ENCODE measurements around the gene KCNQ2.

Gene KCNQ2

DNA sequence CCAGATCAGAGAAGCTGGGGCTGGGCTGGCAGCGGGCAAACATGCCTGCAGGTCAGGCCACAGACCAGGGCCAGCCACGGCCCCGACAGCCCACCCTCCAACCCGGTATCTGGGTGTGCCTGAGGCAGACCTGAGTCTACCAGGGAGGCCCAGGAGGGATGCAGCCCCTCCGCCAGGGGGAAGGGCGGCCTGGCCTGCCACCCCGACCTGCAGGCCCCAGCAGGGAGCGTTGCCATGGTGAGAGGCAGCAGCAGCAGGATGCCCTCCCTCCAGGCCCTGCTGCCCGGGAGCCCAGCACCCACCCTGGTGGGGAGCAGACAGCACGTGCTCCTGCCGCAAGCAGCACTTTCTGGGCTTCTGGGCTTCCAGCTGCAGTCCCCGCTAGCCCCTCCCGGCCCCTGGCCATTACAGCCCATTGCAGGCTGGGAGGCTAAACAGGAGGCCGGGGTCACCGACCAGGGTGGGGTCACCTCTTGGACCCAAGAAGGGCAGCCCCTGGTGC lies 30.3 kb upstream of the KCNQ2 start:
- no peaks in the 10 kb centered on the region for H3K4me1 ChIP-seq (ENCODE audit: insufficient read depth, low read length)
- H3K27ac ChIP-seq (ENCODE audit: low read length), result no peak overlapping the region
- no peak overlapping the region for H3K4me3 ChIP-seq (ENCODE audit: low read depth in 1 of 2, low read length in 2 of 2)
- no peaks in the 10 kb centered on the region for H3K36me3 ChIP-seq (ENCODE audit: insufficient read depth, low read length)
- H3K9me3 ChIP-seq (ENCODE audit: insufficient read depth, low read length, severe bottlenecking), result peaks cover 3% of the 10 kb centered on the region
- ATAC-seq (ENCODE audit: insufficient read depth, low read depth) (no peak; the same call in 2 of the 3 replicates), DNase-seq (no peak)
- H4K20me1 ChIP-seq (ENCODE audit: insufficient read depth, low read length), result peaks cover 5% of the 10 kb centered on the region; the same call in 1 of the 2 replicates
- no peak overlapping the region for H3K9ac ChIP-seq (ENCODE audit: low read depth, low read length)
- H3K27me3 ChIP-seq (ENCODE audit: insufficient read depth, low read length, poor library complexity), result no peaks in the 10 kb centered on the region
- H3K79me2 ChIP-seq (ENCODE audit: insufficient read depth, low read length), result no peaks in the 10 kb centered on the region
- TF ChIP-seq EZH2 (IDR thresholded peaks at IDR 0.05; ENCODE audit: borderline replicate concordance, low read depth, low read length, severe bottlenecking), result no peak
- TF ChIP-seq, protein P1, sequence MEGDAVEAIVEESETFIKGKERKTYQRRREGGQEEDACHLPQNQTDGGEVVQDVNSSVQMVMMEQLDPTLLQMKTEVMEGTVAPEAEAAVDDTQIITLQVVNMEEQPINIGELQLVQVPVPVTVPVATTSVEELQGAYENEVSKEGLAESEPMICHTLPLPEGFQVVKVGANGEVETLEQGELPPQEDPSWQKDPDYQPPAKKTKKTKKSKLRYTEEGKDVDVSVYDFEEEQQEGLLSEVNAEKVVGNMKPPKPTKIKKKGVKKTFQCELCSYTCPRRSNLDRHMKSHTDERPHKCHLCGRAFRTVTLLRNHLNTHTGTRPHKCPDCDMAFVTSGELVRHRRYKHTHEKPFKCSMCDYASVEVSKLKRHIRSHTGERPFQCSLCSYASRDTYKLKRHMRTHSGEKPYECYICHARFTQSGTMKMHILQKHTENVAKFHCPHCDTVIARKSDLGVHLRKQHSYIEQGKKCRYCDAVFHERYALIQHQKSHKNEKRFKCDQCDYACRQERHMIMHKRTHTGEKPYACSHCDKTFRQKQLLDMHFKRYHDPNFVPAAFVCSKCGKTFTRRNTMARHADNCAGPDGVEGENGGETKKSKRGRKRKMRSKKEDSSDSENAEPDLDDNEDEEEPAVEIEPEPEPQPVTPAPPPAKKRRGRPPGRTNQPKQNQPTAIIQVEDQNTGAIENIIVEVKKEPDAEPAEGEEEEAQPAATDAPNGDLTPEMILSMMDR (IDR thresholded peaks at IDR 0.05; ENCODE audit: borderline replicate concordance, extremely low read depth, low read length, poor library complexity, severe bottlenecking), result no peak
- no peak overlapping the region for H2AFZ ChIP-seq (ENCODE audit: low read depth, low read length)
- H3K4me2 ChIP-seq (ENCODE audit: insufficient read depth, low read length), result no peak overlapping the region

DNA sequence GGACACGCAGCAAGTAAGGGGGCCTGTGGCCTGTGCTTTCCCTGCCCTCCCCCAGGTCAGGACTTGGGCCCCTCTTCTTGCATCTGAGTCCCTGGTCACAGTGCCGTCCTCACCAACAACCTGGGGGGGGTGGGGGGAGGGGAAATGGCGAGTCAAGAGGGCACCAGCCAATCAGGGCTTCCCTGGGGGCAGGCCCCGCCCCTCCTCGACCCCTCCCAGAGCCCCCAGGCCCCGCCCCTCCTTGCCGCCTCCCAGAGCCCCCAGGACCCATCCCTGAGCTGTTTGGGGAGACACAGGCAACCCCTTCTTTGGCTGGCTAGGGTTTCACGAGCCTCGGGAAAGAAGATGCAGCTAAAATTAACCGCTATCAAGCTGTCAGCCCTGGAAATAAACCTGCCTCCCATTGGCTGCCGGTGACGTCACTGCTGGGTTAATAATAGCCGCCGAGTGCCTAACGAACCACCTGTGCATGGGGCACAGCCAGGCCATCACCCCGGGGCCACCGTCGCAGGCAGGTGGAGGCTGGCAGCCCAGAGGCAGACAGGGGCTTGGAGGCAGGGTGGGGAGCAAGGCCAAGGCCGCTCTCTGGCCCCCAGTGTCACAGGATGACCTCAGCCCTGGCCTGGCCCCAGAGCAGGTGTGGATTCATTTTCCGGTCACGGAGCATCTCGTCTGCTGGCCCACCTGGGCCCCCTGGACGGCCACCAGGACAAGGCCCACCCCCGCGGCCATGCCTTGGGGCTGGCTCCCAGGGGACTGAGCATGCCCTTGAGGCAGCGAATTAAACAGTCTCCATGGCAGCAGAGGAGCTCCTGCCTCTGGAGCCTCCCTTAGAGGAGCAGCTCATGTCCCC lies 29.6 kb upstream of the KCNQ2 start:
- no peaks in the 10 kb centered on the region for H3K4me1 ChIP-seq (ENCODE audit: insufficient read depth, low read length)
- ATAC-seq (ENCODE audit: insufficient read depth, low read depth) (0 out of 3 replicates have a peak, but pooled peaks have one; percentile 19), DNase-seq (no peak)
- H4K20me1 ChIP-seq (ENCODE audit: insufficient read depth, low read length), result peaks cover 5% of the 10 kb centered on the region; the same call in 1 of the 2 replicates
- no peak overlapping the region for H3K27ac ChIP-seq (ENCODE audit: low read length)
- no peaks in the 10 kb centered on the region for H3K36me3 ChIP-seq (ENCODE audit: insufficient read depth, low read length)
- H3K4me2 ChIP-seq (ENCODE audit: insufficient read depth, low read length), result no peak overlapping the region
- peaks cover 3% of the 10 kb centered on the region for H3K9me3 ChIP-seq (ENCODE audit: insufficient read depth, low read length, severe bottlenecking)
- no peak overlapping the region for H2AFZ ChIP-seq (ENCODE audit: low read depth, low read length)
- H3K27me3 ChIP-seq (ENCODE audit: insufficient read depth, low read length, poor library complexity), result no peaks in the 10 kb centered on the region
- TF ChIP-seq, protein P1 (IDR thresholded peaks at IDR 0.05; ENCODE audit: borderline replicate concordance, extremely low read depth, low read length, poor library complexity, severe bottlenecking), result no peak
- TF ChIP-seq EZH2 (IDR thresholded peaks at IDR 0.05; ENCODE audit: borderline replicate concordance, low read depth, low read length, severe bottlenecking), result no peak
- no peak overlapping the region for H3K9ac ChIP-seq (ENCODE audit: low read depth, low read length)
- no peak overlapping the region for H3K4me3 ChIP-seq (ENCODE audit: low read depth in 1 of 2, low read length in 2 of 2)
- no peaks in the 10 kb centered on the region for H3K79me2 ChIP-seq (ENCODE audit: insufficient read depth, low read length)

DNA sequence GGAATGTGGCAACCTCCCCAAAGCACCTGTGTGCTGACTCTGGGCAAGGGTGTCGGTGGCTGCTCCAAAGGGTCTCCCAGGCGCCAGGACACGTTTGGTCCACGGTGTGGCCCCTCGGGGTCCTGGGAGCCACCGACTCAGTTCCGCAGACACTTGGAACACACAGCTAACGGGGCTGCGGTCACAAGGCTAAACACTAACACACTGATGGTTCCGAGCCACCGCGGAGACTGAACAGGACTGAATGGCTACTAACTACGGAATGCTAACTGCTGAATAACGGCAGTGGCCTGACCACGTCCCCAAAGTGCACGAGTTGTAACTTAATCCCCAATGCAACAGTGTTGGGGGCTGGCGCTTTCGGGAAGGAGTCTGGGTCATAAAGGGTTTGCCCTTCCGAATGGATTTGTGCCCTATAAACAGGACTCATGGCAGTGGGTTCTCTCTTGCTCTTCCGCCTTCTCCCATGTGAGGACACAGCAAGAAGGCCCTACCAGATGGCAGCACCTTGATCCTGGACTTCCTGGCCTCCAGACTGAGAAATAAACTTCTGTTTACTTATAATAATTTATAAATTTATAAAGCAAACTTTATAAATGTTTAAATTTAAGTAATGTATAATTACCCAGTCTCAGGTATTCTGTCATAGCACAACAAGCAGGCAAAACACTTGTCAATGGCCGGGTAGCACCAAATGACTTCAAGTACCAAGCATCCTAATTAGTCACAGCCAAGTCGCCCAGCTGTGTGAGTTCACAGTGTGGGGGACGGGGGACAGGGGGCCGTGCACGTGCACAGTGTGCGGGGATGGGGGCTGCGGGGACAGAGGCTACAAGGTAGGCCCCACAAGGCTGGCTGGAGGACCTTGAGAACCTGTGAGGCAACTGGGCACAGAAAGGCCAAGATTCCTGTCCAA lies 28.7 kb upstream of the KCNQ2 start:
- Histone ChIP-seq H3K9ac (ENCODE audit: low read depth, low read length) (no peak overlapping the region), H3K9me3 (ENCODE audit: insufficient read depth, low read length, severe bottlenecking) (peaks cover 3% of the 10 kb centered on the region), H3K27me3 (ENCODE audit: insufficient read depth, low read length, poor library complexity) (no peaks in the 10 kb centered on the region), H3K4me1 (ENCODE audit: insufficient read depth, low read length) (peaks cover 6% of the 10 kb centered on the region), H3K4me2 (ENCODE audit: insufficient read depth, low read length) (no peak overlapping the region), H4K20me1 (ENCODE audit: insufficient read depth, low read length) (peaks cover 8% of the 10 kb centered on the region; the same call in 1 of the 2 replicates), H3K4me3 (ENCODE audit: low read depth in 1 of 2, low read length in 2 of 2) (no peak overlapping the region), H3K79me2 (ENCODE audit: insufficient read depth, low read length) (no peaks in the 10 kb centered on the region), H2AFZ (ENCODE audit: low read depth, low read length) (no peak overlapping the region), H3K27ac (ENCODE audit: low read length) (no peak overlapping the region), H3K36me3 (ENCODE audit: insufficient read depth, low read length) (no peaks in the 10 kb centered on the region)
- DNase-seq, result no peak
- no peak for ATAC-seq (ENCODE audit: insufficient read depth, low read depth)
- TF ChIP-seq, protein P1 (IDR thresholded peaks at IDR 0.05; ENCODE audit: borderline replicate concordance, extremely low read depth, low read length, poor library complexity, severe bottlenecking), result no peak
- no peak for TF ChIP-seq EZH2 (IDR thresholded peaks at IDR 0.05; ENCODE audit: borderline replicate concordance, low read depth, low read length, severe bottlenecking)

All from DND-41 (cell line).